GM12892 (cell line): ENCODE measurements around the gene MYOM1.

Source experiments
- POLR2A ChIP-seq: IDR thresholded peaks from 2 replicates; pipeline ENCODE4 v1.6.1; 2011; ENCODE audit warnings: low read depth, low read length, control low read depth
- POLR2AphosphoS5 ChIP-seq: IDR thresholded peaks from 2 replicates; pipeline ENCODE4 v1.6.1; 2011; ENCODE audit warnings: low read depth, low read length, control low read depth
- TAF1 ChIP-seq: IDR thresholded peaks from 2 replicates; pipeline ENCODE4 v1.6.1; 2011; ENCODE audit warnings: low read depth, mild to moderate bottlenecking, control low read depth, low read length, borderline replicate concordance

DNA sequence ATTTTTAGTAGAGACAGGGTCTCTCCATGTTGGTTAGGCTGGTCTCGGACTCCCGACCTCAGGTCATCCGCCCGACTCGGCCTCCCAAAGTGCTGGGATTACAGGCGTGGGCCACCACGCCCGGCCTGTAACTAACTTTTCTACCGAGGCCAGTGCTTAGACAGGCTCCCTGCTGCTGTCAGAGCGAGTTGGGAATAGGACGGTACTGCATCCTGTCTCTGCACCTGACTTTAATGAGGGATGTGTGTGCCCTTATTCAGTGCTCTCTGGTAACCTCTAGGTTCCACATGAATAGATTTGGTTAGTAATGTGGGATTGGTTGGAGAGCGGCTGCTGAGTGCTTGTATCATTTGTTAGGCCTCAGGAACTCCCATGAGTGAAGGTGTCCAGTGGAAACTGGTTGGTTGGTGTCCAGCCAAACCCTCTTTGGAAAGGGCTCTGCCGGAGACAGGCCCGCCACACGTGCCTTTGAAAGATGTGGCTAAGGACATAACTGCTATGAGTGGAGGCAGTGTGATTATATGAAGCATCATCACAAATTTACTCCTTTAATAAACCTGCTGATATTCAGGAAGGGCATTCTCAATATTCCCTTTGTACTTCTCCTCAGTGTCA is 36.6 kb downstream of the MYOM1 start:
- no peak for TF ChIP-seq POLR2A
- no peak for TF ChIP-seq TAF1
- no peak for TF ChIP-seq POLR2AphosphoS5
